HG03520 (cell line): ENCODE results near the gene TPSD1.
"Not testable (repeated sequence)": the region's sequence is repeated elsewhere in the genome, so short reads cannot be mapped to it uniquely, and the experiment has no call there.

Source experiments
- ATAC-seq: cut with Tn5 transposase; IDR thresholded peaks from one replicate; pipeline ENCODE4 v1.9.1; 2021; ENCODE audit warnings: mild to moderate bottlenecking, moderate library complexity; ENCODE audit not compliant: unreplicated experiment

Gene TPSD1

DNA sequence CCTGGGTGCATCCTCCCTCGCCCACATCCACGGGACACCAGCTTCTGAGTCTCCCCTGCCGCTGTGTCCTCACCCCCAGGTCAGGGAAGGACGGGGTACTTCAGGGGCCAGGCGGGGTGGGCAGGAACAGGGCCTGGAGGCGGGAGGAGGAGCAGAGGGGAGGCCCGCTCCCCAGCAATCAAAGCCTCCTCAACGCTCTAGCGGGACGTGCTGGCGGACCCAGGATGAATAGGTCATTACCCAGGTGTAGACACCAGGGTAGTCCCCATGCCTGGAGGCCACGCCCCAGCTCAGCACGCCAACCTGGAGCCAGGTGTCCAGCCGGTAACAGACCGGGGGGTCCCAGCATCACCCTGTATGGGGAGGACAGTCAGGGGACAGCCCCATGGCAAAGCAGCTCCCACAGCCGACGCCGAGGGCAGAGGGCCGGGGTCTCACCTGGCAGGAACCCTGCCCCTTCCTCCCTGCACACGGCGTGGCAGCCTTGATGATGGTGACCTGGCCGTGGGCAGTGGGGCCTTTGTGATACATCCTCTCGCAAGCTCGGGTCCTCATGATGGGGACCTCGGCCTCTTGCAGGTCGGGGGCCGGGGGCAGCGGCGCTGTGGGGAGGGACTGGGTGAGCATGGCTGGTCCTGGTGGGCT is 24.2 kb downstream of the TPSD1 start:
- ATAC-seq: no peak

- no peak for ATAC-seq
Observed at GRCh38 chr16:1280783-1281182, 24.9 kb downstream of the TPSD1 start.

- ATAC-seq: no peak
Observed at GRCh38 chr16:1281517-1281916, 25.6 kb downstream of the TPSD1 start.

GRCh38 chr16:1282324-1282973 is 26.6 kb downstream of the TPSD1 start:
- no peak for ATAC-seq

GRCh38 chr16:1283296-1283695 is 27.4 kb downstream of the TPSD1 start:
- ATAC-seq: no peak

GRCh38 chr16:1283996-1284616 is 28.2 kb downstream of the TPSD1 start:
- no peak for ATAC-seq

DNA sequence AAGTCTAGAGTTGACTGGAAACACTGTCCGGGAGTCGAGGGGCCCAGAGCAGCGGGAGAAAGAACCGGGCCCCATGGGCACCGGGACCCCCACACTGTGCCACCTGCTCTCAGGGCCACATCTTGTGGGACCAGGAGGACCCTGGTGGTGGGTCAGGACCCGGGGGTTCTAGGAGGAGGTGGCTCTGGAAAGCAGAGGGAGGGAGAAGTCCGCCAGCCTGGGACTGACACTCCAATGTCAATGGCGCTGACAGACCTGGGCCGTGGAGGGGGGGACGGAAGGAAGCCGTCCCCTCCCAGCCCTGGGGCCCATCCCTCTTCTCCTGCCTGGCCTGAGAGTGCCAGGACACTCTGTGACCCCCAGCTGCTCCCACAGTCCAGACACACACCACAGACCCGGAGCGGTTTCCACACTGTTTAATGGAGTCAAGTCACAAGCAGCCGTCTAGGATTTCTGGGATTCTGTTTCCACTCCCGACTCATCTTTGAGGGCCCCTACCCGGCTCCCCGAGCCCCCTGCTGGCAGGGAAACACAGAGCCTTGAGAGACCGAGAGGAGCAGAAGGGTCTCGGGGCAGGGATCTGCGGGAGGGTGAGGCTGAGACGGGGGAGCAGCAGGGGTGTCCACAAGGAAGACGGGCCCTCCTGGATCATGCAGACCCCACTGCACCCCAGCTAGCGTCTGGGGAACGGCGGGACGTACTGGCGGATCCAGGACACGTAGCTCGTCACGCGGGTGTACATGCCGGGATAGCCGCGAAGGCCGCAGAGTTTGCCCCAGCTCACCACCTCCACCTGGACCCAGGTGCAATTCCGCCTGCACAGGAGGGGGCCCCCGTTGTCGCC is 30.0 kb downstream of the TPSD1 start:
- no peak for ATAC-seq

GRCh38 chr16:1286513-1287094 is 30.7 kb downstream of the TPSD1 start:
- no peak for ATAC-seq

GRCh38 chr16:1287982-1288670 is 32.3 kb downstream of the TPSD1 start:
- ATAC-seq: no peak

DNA sequence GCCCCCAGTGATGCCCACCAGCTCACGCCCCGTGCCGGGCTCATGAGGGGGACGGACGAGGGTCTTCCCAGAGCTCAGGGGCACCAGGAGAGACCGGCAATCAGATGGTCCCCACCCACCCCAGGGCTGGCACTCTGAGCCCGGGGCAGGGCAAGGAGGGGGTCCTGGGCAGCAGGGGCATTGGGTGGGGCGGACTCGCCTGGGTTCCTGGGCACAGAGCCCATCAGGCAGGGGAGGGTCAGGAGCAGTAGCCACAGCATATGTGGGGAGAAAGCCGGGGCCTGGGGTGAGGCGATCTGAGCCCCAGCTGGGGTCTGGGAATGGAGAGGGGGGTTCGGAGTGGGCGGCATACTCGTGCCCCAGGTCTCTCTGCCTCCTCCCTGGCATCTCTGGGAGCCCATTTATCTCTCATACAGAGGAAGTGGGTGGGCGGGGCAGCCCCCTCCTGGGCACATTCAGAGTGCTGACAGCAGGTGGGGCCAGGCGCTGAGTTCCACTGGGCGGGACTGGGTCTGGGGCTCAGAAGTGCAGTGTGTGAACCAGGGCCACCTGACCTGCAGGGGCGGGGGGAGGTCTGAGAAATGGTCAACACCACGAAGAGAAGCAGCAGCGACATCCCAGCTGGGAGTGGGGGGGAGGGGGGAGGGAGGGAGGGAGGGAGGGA is 33.1 kb downstream of the TPSD1 start:
- ATAC-seq: no peak

- ATAC-seq: no peak
Observed at GRCh38 chr16:1289477-1289866, 33.6 kb downstream of the TPSD1 start.

DNA sequence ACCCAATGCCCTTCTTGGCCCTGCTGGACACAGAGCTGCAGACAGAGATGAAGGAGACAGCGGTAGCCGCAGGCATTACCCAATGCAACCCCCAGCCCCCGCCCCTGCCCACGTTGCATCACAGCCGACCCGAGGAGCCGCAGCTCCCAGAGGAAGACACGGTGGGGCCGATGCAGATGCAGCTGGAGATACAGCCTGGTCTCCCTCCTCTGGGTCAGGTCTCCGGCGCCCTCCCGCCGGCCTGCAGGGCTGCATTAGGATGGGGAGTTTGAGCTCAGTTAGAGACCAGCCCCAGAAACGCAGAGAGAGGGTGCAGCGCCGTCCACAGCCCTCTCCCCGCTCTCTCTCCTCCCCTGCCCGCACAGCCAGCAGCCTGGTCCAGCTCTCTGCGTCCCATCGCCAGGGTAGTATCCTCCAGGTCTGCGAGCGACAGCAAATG is 34.2 kb downstream of the TPSD1 start:
- no peak for ATAC-seq

GRCh38 chr16:1290860-1291575 is 35.1 kb downstream of the TPSD1 start:
- no peak for ATAC-seq

DNA sequence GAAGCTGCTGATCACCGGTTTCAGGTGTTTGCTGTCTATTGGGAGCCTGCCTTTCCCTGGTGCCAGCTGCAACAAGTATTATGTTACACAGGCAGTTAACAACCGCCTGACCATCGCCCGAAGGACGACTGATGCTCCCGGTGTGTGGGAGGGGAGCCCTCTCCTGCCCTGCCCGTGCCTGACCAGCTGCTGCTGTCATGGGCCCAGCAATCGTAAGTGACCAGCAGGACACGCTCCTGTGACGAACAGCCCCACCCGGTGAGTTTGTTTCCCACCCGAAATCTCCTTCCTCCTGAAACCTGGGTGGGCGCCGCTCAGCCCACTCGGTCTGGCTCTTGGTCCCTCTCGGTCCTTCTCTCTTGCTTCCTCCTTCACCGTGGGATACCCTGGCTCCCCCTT is 35.7 kb downstream of the TPSD1 start:
- ATAC-seq: no peak

- not testable (repeated sequence) for ATAC-seq
Observed at GRCh38 chr16:1292208-1292607, 36.3 kb downstream of the TPSD1 start.

DNA sequence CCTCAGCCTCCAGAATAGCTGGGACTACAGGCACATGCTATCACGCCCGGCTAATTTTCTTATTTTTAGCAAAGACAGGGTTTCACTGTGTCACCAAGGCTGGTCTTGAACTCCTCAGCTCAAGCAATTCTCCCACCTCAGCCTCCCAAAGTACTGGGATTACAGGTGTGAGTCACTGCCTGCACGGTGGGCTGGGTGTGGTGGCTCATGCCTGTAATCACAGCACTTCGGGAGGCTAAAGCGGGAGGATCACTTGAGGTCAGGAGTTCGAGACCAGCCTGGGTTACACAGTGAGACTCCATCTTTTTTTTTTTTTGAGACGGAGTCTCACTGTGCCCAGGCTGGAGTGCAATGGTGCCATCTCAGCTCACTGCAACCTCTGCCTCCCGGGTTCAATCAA is 36.9 kb downstream of the TPSD1 start:
- ATAC-seq: not testable (repeated sequence)

GRCh38 chr16:1293921-1294656 is 38.2 kb downstream of the TPSD1 start:
- no peak for ATAC-seq

- ATAC-seq: no peak
Observed at GRCh38 chr16:1295465-1295864, 39.6 kb downstream of the TPSD1 start.

GRCh38 chr16:1296688-1297017 is 40.8 kb downstream of the TPSD1 start:
- ATAC-seq: not testable (repeated sequence)
